ENCODE measurements around the gene DDX53. TPM values are rescaled to one million over a fixed set of nuclear protein-coding genes. Genes with fewer than 3 reads are reported as not detected.

Gene DDX53
- not detected for total RNA-seq

DNA sequence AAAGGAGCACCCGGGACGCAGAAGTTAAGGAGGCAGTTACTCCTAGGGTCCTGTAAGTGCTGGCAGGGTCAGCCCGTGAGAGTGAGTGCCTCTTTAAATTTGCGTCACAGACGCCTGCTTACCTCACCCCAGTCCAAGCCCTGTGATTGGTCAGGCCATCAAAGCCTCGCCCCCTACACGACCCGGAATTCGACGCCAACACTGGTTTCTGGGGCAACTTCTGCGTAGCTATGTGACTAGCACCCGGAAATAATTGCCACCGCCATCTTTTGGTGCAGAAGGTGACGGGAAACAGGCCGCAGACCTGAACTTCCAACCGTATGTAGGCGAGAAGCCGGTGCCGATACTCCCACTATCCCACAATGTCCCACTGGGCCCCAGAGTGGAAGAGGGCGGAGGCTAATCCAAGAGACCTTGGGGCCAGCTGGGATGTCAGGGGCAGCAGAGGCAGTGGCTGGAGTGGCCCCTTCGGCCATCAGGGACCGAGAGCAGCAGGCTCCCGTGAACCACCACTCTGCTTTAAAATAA lies at the start of gene DDX53:
Gene DDX53 (plus strand): TSS at position 265 of the 528 bp plus-strand sequence. CDS start 98 bp downstream, at position 363.

